ENCODE data around the gene RAB30.

RAB30 gene

GRCh38 chr11:83054001-83054400, 17.7 kb downstream of the RAB30 start:
- Histone ChIP-seq H3K27ac (ENCODE audit: low read depth, low read length) (no peak overlapping the region), H3K27me3 (ENCODE audit: insufficient read depth, low read length) (no peaks in the 10 kb centered on the region), H3K4me3 (ENCODE audit: low read length) (no peak overlapping the region), H3K9me3 (ENCODE audit: insufficient read depth, low read depth, low read length) (no peaks in the 10 kb centered on the region), H3K4me1 (ENCODE audit: insufficient read depth, low read length) (no peaks in the 10 kb centered on the region), H3K9ac (ENCODE audit: low read depth, low read length) (no peak overlapping the region), H3K36me3 (ENCODE audit: insufficient read depth, low read length) (no peaks in the 10 kb centered on the region)
- 92% methylated on average over 2 of the region's 2 CpGs for WGBS

DNA sequence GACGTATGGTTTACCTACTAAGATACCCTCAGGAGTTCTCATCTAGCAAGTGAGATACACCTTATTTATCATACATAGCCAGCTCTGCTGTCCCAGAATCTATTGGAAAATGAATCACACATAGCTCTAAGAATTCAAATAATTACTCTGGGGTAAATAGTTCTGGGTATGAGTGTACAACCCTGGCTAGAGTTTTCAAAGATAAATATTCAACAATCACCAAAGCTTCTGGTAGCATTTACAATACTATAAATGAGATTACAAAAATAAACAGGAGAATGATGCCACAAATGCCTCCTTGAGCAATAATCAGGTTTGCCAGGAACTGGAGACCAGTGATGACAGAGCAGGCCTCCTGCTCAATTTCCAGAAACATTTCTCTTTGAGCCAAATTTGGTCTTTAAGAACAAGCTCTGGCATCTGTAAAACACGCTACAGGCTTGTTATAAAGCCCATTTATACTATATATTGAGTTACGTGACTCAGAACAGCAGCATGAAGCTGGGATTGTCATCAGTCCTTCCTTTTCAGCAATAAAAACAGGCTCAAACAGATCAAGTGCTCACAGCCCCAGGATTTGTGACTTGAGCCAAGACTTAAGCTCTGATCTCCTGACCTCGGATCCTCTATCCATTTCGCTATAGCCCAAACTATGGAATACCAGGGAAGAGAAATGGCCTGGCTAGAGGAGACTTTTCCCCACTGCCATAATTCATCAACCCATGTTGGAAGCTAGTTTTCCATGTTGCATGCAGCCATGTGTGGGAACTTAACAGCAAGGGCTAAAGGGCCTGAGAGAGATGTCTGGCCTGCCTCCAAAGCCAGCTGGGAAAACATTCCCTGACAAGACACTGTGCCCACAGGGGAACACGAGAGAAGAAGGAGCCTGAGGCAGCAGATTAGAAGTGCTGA, 19.7 kb downstream of the RAB30 start:
- 88% methylated on average over 6 of the region's 6 CpGs for WGBS
- Histone ChIP-seq H3K27me3 (ENCODE audit: insufficient read depth, low read length) (no peaks in the 10 kb centered on the region), H3K9ac (ENCODE audit: low read depth, low read length) (no peak overlapping the region), H3K36me3 (ENCODE audit: insufficient read depth, low read length) (no peaks in the 10 kb centered on the region), H3K9me3 (ENCODE audit: insufficient read depth, low read depth, low read length) (no peaks in the 10 kb centered on the region), H3K27ac (ENCODE audit: low read depth, low read length) (no peak overlapping the region), H3K4me3 (ENCODE audit: low read length) (no peak overlapping the region), H3K4me1 (ENCODE audit: insufficient read depth, low read length) (no peaks in the 10 kb centered on the region)

DNA sequence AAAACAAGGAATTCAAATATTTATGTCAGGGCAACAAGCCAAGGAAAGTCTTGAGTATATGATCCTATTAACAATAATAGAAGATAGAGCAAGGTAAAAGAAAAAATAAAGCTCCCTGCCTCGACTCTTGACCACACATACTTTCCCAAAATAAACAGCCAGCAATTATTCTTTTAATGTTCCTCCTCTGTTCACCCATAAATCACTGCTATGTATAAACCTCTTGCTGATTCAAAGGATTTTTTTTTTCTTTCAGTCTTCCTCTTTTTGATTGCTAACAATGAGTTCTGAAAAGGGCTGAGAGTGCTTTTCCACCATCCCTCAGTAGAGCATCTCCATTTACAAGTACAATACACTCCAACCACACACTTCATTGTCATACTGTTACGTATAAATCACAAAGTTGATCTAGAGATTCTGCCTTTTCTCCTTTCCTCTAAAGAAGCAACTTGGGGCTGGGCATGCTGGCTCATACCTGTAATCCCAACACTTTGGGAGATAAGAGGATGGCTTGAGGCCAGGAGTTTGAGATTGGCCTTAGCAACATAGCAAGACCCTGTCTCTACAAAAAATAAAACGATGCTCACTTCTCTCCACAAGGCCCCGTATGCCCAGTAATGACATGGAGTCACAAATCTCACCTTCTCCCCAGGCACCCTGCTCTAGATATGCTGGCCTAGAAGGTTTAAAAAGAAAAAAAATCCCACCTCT, 24.0 kb downstream of the RAB30 start:
- Histone ChIP-seq H3K4me1 (ENCODE audit: insufficient read depth, low read length) (peaks cover 13% of the 10 kb centered on the region), H3K4me3 (ENCODE audit: low read length) (no peak overlapping the region), H3K36me3 (ENCODE audit: insufficient read depth, low read length) (no peaks in the 10 kb centered on the region), H3K27ac (ENCODE audit: low read depth, low read length) (no peak overlapping the region), H3K27me3 (ENCODE audit: insufficient read depth, low read length) (no peaks in the 10 kb centered on the region), H3K9me3 (ENCODE audit: insufficient read depth, low read depth, low read length) (no peaks in the 10 kb centered on the region), H3K9ac (ENCODE audit: low read depth, low read length) (no peak overlapping the region)
- 88% methylated on average over 4 of the region's 4 CpGs for WGBS

GRCh38 chr11:83046621-83047172, 25.0 kb downstream of the RAB30 start:
- WGBS, result 95% methylated on average over 4 of the region's 4 CpGs

DNA sequence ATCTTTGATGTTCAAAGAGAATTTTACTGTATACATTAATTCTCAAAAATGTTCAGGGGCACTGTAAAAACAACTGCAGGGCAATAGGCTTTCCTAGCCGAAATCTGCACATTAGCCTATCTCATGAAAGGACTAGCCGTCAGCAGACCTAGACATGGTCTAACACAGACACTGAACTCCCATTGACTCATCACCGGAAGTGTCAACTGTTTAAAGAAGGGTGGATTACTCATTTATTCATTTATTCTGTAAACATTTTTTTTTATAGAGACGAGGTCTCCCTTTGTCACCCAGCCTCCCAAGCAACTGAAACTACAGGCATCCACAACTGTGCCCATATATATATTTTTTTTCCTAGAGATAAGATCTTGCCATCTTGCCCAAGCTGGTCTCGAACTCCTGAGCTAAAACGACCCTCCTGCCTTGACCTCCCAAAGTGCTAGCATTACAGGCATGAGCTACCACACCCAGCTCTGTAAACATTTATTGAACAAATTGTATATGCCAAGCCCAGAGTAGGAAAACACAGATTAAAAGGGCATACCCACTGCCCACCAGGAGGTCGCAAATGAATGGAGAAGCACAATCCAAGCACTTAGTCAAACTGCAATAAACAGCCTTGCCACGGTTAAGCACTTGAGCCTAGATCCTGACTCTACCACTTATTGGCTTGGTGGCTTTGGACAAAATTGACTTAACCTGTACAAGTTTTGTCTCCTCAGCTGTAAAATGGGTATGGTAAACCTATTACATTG, 26.6 kb downstream of the RAB30 start:
- no peaks in the 10 kb centered on the region for H3K36me3 ChIP-seq (ENCODE audit: insufficient read depth, low read length)
- no peak overlapping the region for H3K9ac ChIP-seq (ENCODE audit: low read depth, low read length)
- peaks cover 13% of the 10 kb centered on the region for H3K4me1 ChIP-seq (ENCODE audit: insufficient read depth, low read length)
- H3K27ac ChIP-seq (ENCODE audit: low read depth, low read length), result no peak overlapping the region
- WGBS, result 79% methylated on average over 7 of the region's 8 CpGs
- no peak overlapping the region for H3K4me3 ChIP-seq (ENCODE audit: low read length)
- H3K27me3 ChIP-seq (ENCODE audit: insufficient read depth, low read length), result no peaks in the 10 kb centered on the region
- no peaks in the 10 kb centered on the region for H3K9me3 ChIP-seq (ENCODE audit: insufficient read depth, low read depth, low read length)

More at GRCh38 chr11:83046621-83047172, 25.0 kb downstream of the RAB30 start:
- no peaks in the 10 kb centered on the region for H3K27me3 ChIP-seq (ENCODE audit: insufficient read depth, low read length)
- H3K4me1 ChIP-seq (ENCODE audit: insufficient read depth, low read length), result peaks cover 13% of the 10 kb centered on the region
- H3K9me3 ChIP-seq (ENCODE audit: insufficient read depth, low read depth, low read length), result no peaks in the 10 kb centered on the region
- H3K36me3 ChIP-seq (ENCODE audit: insufficient read depth, low read length), result no peaks in the 10 kb centered on the region
- H3K4me3 ChIP-seq (ENCODE audit: low read length), result no peak overlapping the region
- no peak overlapping the region for H3K27ac ChIP-seq (ENCODE audit: low read depth, low read length)
- no peak overlapping the region for H3K9ac ChIP-seq (ENCODE audit: low read depth, low read length)

GRCh38 chr11:83042964-83043711, 28.6 kb downstream of the RAB30 start:
- H3K27ac ChIP-seq (ENCODE audit: low read depth, low read length), result no peak overlapping the region
- H3K9ac ChIP-seq (ENCODE audit: low read depth, low read length), result no peak overlapping the region
- H3K36me3 ChIP-seq (ENCODE audit: insufficient read depth, low read length), result no peaks in the 10 kb centered on the region
- H3K27me3 ChIP-seq (ENCODE audit: insufficient read depth, low read length), result no peaks in the 10 kb centered on the region
- H3K4me1 ChIP-seq (ENCODE audit: insufficient read depth, low read length), result peaks cover 13% of the 10 kb centered on the region
- WGBS, result 83% methylated on average over 3 of the region's 3 CpGs
- H3K9me3 ChIP-seq (ENCODE audit: insufficient read depth, low read depth, low read length), result no peaks in the 10 kb centered on the region
- no peak overlapping the region for H3K4me3 ChIP-seq (ENCODE audit: low read length)

- Histone ChIP-seq H3K9ac (ENCODE audit: low read depth, low read length) (no peak overlapping the region), H3K27me3 (ENCODE audit: insufficient read depth, low read length) (no peaks in the 10 kb centered on the region), H3K36me3 (ENCODE audit: insufficient read depth, low read length) (no peaks in the 10 kb centered on the region), H3K4me3 (ENCODE audit: low read length) (no peak overlapping the region), H3K4me1 (ENCODE audit: insufficient read depth, low read length) (peaks cover 13% of the 10 kb centered on the region), H3K9me3 (ENCODE audit: insufficient read depth, low read depth, low read length) (no peaks in the 10 kb centered on the region), H3K27ac (ENCODE audit: low read depth, low read length) (no peak overlapping the region)
- WGBS, result 95% methylated on average over 2 of the region's 2 CpGs
Measured at GRCh38 chr11:83041126-83041525, 30.6 kb downstream of the RAB30 start.

DNA sequence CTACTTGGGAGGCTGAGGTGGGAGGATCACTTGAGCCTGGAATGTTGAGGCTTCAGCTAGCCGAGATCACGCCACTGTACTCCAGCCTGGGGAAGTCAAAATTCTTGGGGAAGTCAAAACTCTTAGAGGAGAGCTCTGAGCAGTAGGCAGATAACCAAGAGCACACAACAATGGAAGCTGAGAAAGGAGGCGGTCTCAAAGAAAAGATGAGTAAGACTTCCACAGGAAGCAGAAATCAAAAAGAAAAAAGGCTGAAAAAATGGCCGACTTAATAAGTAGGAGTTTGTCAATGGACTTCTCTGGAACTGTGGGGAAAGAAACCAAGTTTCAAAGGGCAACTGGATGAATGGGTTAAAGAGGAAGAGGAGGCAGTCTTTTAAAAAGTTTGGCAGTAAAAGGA, 32.1 kb downstream of the RAB30 start:
- 92% methylated on average over 4 of the region's 4 CpGs for WGBS

GRCh38 chr11:83037877-83038276, 33.8 kb downstream of the RAB30 start:
- H3K9ac ChIP-seq (ENCODE audit: low read depth, low read length), result no peak overlapping the region
- no peaks in the 10 kb centered on the region for H3K36me3 ChIP-seq (ENCODE audit: insufficient read depth, low read length)
- no peaks in the 10 kb centered on the region for H3K9me3 ChIP-seq (ENCODE audit: insufficient read depth, low read depth, low read length)
- peaks cover 14% of the 10 kb centered on the region for H3K4me1 ChIP-seq (ENCODE audit: insufficient read depth, low read length)
- H3K27ac ChIP-seq (ENCODE audit: low read depth, low read length), result no peak overlapping the region
- H3K27me3 ChIP-seq (ENCODE audit: insufficient read depth, low read length), result no peaks in the 10 kb centered on the region
- no peak overlapping the region for H3K4me3 ChIP-seq (ENCODE audit: low read length)
- 90% methylated on average over 4 of the region's 4 CpGs for WGBS

More for the DNA sequence above, 32.1 kb downstream of the RAB30 start:
- H3K36me3 ChIP-seq (ENCODE audit: insufficient read depth, low read length), result no peaks in the 10 kb centered on the region
- no peak overlapping the region for H3K27ac ChIP-seq (ENCODE audit: low read depth, low read length)
- no peak overlapping the region for H3K9ac ChIP-seq (ENCODE audit: low read depth, low read length)
- no peaks in the 10 kb centered on the region for H3K27me3 ChIP-seq (ENCODE audit: insufficient read depth, low read length)
- H3K4me1 ChIP-seq (ENCODE audit: insufficient read depth, low read length), result peaks cover 4% of the 10 kb centered on the region; the same call in 1 of the 2 replicates
- no peak overlapping the region for H3K4me3 ChIP-seq (ENCODE audit: low read length)
- no peaks in the 10 kb centered on the region for H3K9me3 ChIP-seq (ENCODE audit: insufficient read depth, low read depth, low read length)

DNA sequence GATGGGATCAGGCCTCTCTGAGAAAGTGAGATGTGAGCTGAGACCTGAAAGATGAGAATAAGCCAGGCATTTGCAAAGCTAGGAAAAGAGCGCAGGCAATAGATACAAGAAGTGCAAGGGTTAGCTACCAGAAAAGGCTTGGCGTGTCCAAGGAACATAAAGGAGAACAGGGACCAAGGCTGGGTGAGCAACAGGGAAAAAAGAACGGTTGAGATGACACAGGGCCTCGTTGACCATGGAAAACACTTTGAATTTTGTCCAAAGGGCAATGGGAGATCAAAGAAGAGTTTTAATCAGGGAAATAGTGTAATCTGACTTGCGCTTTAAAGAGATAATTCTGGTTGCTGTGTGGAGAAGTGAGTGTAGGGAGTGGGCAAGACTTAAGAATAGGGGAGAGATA, 35.0 kb downstream of the RAB30 start:
- Histone ChIP-seq H3K4me1 (ENCODE audit: insufficient read depth, low read length) (peaks cover 14% of the 10 kb centered on the region), H3K36me3 (ENCODE audit: insufficient read depth, low read length) (no peaks in the 10 kb centered on the region), H3K9me3 (ENCODE audit: insufficient read depth, low read depth, low read length) (no peaks in the 10 kb centered on the region), H3K27ac (ENCODE audit: low read depth, low read length) (no peak overlapping the region), H3K4me3 (ENCODE audit: low read length) (no peak overlapping the region), H3K9ac (ENCODE audit: low read depth, low read length) (no peak overlapping the region), H3K27me3 (ENCODE audit: insufficient read depth, low read length) (no peaks in the 10 kb centered on the region)
- WGBS, result 89% methylated on average over 5 of the region's 5 CpGs
